GM10266 (cell line): Measurements from ENCODE around the gene C6orf15.

Experiments used
- DNase-seq: peaks from one replicate; pipeline ENCODE4 v3.0.0; 2012; ENCODE audit errors: extremely low spot score
- TF ChIP-seq, protein P1 (sequence below): IDR thresholded peaks from 2 replicates; pipeline ENCODE4 v1.5.1; 2012; ENCODE audit warnings: mild to moderate bottlenecking, low read depth; ENCODE audit not compliant: control insufficient read depth, insufficient read depth; ENCODE audit errors: missing control alignments

C6orf15 gene

DNA sequence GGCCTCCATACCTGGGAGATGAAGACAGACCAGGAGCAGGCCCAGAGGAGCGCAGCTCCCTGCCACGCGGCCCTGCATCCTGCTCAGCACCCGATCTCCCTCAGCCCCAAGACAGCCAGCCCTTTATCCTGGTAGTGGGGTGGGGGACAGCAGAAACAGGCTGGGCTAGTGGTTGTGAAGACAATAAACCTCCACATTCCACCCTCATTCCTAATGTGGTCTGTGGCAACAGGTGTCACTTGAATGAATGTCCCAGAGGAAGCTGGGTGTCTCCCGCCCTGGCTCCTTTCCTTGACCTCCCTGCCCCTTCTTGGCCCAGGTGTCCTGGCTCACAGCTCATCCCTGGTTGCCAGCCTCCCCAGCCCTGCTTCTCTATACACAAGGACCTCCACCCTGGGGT is at the start of gene C6orf15:
C6orf15 (minus strand) TSS at position 98 of the 400 bp plus-strand sequence; CDS start at position 78, 20 bp downstream.
- TF ChIP-seq, protein P1, sequence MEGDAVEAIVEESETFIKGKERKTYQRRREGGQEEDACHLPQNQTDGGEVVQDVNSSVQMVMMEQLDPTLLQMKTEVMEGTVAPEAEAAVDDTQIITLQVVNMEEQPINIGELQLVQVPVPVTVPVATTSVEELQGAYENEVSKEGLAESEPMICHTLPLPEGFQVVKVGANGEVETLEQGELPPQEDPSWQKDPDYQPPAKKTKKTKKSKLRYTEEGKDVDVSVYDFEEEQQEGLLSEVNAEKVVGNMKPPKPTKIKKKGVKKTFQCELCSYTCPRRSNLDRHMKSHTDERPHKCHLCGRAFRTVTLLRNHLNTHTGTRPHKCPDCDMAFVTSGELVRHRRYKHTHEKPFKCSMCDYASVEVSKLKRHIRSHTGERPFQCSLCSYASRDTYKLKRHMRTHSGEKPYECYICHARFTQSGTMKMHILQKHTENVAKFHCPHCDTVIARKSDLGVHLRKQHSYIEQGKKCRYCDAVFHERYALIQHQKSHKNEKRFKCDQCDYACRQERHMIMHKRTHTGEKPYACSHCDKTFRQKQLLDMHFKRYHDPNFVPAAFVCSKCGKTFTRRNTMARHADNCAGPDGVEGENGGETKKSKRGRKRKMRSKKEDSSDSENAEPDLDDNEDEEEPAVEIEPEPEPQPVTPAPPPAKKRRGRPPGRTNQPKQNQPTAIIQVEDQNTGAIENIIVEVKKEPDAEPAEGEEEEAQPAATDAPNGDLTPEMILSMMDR, result no peak
- no peak for DNase-seq

DNA sequence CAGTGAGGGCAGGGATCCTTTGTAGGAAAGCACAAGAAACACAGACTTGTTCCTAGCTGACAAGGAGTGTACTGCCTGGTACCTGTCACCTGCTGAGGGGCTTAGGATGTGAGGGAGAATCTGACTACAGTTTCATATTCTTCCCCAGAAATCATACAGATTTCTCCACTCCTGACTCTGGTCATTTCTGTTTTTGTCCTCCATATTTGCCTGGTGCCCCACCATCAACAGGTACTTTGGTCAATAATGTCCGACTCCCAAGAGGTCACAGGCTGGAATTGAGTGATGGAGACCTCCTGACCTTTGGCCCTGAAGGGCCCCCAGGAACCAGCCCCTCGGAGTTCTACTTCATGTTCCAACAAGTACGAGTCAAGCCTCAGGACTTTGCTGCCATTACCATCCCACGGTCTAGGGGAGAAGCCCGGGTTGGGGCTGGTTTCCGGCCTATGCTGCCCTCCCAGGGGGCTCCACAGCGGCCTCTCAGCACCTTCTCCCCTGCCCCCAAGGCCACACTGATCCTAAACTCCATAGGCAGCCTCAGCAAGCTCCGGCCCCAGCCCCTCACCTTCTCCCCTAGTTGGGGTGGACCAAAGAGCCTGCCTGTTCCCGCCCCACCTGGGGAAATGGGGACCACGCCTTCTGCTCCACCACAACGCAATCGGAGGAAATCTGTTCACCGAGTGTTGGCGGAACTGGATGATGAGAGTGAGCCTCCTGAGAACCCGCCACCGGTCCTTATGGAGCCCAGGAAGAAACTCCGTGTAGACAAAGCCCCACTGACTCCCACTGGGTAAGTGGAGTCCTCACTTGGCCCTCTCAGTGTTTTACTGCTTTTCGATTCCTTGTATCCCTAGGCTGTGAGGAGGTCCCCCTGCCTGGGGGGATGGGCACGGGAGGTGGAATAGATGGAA is 49.1 kb upstream of the C6orf15 start:
- DNase-seq, result no peak
- TF ChIP-seq, protein P1, result no peak

DNA sequence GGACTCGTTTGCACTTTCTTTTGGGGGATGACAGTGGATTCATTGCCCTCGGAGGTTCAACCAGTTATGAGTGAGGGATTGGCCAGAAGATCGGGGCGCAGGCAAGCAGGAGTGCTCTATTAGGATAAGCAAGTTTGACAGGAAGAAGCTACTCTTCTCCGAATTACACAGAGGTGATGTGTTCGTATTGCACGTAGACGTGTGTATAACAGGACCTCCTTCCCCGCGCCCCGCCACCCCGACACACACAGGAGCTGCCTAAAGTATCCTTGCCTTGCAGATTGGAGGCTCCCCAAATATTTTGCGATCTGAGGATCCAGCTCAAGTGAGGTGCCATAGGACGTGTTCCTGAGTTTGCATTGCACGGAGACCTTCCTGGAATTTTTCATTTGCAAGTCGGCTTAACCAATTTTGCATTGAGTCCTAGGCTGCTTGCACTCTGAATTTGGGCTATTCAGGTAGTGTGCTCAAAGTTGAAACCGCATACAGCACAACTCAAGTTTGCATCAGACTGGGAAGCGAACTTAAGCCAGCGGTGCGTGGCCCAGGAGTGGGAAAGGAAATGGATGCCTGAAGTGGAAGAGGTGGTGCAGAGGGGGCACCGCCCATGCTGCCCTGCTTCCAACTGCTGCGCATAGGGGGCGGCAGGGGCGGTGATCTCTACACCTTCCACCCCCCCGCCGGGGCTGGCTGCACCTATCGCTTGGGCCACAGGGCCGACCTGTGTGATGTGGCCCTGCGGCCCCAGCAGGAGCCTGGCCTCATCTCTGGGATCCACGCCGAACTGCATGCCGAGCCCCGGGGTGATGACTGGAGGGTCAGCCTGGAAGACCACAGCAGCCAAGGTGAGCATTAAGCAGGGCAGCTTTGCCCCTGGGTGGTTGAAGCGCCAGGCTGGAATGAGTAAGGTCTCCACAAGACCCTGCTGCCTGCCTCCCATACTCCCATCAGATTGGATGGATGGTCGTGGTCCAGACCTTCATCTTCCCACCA is 46.8 kb upstream of the C6orf15 start:
- TF ChIP-seq, protein P1, result peak; percentile 22
- DNase-seq, result no peak

DNA sequence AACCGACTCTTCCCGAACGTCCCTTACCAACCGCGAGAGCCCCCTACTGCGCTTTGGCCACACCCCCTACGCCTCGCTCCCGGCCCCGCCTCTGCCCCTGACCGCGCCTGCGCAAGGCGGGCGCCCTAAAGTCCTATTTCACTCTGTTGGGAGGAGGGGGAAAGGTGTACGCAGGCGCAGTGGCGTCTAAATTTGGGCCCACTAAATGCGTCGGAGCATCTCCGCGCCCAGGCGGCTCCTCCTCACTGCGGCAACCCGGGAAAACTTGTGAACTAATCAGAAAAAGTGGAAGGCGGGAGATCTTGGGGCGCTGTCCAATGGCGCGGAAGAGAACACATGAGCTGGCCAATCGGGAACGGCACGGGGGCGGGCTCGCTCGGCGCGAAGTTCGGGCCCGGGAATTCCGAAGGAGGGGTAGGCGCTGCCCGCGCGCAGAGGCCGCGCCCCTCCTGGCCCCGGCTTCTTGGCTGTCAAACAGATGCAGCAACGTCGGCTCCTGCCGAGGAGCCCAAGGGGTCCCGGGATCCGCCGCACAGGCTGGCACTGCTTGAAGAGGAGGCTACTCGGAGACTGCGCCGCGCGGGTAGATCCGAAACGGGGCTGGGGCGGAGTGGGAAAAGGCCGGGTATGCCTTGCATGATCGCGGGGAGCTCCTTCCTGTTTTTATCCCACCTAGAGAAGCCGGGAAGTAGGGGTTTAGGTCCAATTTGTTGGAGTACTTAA is 45.9 kb upstream of the C6orf15 start, which contains the start of gene TCF19:
TCF19 (plus strand) TSS at position 450 of the 723 bp plus-strand sequence. CDS start 881 bp downstream, outside the sequence.
- TF ChIP-seq, protein P1, result no peak
- peak; percentile 99 for DNase-seq

DNA sequence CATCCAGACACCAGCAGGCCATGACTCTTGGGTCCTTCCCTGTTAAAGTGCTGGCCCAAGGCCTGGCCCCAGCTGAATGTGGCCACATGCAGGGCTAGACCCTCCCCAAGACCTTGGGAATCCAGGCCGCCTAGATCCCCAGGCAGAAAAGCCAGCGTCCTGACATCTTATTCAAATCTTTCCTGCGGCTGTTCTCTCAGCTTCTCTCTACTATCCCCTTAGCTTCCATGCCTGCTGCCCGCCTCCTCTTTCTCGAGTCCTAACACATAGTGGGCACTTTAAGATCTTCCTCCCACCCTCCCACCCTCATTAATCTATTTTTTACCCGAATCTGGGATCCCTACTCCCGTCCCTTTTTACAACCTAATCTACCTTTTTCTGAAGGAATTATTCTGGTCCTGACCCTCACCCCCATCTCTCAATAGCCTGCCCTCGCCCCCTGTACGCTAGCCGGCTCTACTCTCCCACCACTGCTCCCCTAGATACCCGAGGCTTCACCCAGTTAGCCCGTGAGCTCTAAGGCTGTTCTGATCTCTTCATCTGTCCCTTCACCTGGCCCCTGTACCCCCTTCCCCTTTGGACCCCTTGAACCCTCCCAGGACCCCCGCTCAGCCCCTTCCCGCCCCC is 45.3 kb upstream of the C6orf15 start, which contains the start of gene CCHCR1:
CCHCR1 (minus strand) TSS at position 290 of the 627 bp plus-strand sequence; CDS start at position 88, 202 bp downstream.
- TF ChIP-seq, protein P1, result no peak
- DNase-seq, result no peak

DNA sequence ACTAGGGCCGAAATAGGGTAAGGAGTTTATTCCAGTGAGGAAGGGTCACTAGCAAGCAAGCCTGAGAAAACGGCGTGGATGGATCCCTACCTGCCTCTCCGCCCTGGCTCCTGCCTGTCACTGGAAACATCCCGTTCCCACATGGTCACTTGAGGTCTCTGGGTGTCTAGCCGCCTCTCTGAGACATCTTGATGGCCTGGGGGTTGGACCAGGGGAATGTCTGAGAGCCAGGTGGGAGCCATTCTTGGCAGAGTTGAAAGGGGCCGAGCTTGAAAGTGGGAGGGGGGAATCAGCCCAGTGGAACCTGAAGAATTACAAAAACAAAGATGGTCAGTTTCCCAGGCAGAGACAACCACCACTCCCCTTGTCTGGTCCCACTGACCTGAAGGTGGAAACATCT is 44.3 kb upstream of the C6orf15 start:
- TF ChIP-seq, protein P1, result no peak
- DNase-seq, result no peak
